KMS-11 (cell line): Measurements from ENCODE around the gene LSG1.
A peak's percentile ranks its signal among the peaks of the same experiment; 100 is the strongest.

Experiments
- H2AFZ ChIP-seq: fragments of 200-600 bp; sonication (generic); 2 replicates; pipeline ENCODE4 v1.6.1; 2016; ENCODE audit warnings: antibody characterized with exemption, mixed run types, low read depth
- H3K27ac ChIP-seq: fragments of 200-600 bp; sonication (generic); 2 replicates; pipeline ENCODE4 v1.6.1; 2016; ENCODE audit warnings: mild to moderate bottlenecking, mixed run types
- H3K27me3 ChIP-seq: fragments of 200-600 bp; sonication (generic); 2 replicates; pipeline ENCODE4 v1.6.1; 2017; ENCODE audit warnings: mild to moderate bottlenecking, low read depth, mixed run types, moderate library complexity; ENCODE audit not compliant: insufficient read depth
- H3K36me3 ChIP-seq: fragments of 200-600 bp; sonication (generic); 2 replicates; pipeline ENCODE4 v1.6.1; 2017; ENCODE audit warnings: mild to moderate bottlenecking, mixed run types; ENCODE audit not compliant: insufficient read depth
- H3K4me1 ChIP-seq: fragments of 200-600 bp; sonication (generic); 2 replicates; pipeline ENCODE4 v1.6.1; 2016; ENCODE audit warnings: mild to moderate bottlenecking, low read depth, mixed run types; ENCODE audit not compliant: poor library complexity, severe bottlenecking
- H3K4me2 ChIP-seq: fragments of 200-600 bp; sonication (generic); 2 replicates; pipeline ENCODE4 v1.7.0; 2016; ENCODE audit warnings: mild to moderate bottlenecking, mixed run types
- H3K4me3 ChIP-seq: fragments of 200-600 bp; sonication (generic); IDR thresholded peaks from 2 replicates; pipeline ENCODE4 v1.6.1; 2017; ENCODE audit warnings: low read depth, low read length, mixed read lengths; ENCODE audit not compliant: insufficient read depth
- H3K79me2 ChIP-seq: fragments of 200-600 bp; sonication (generic); 2 replicates; pipeline ENCODE4 v1.6.1; 2016; ENCODE audit warnings: low read depth, mixed run types; ENCODE audit not compliant: insufficient read depth
- H3K9ac ChIP-seq: fragments of 200-600 bp; sonication (generic); 2 replicates; pipeline ENCODE4 v1.6.1; 2016; ENCODE audit warnings: mild to moderate bottlenecking, mixed run types
- H4K20me1 ChIP-seq: fragments of 200-600 bp; sonication (generic); 2 replicates; pipeline ENCODE4 v1.6.1; 2016; ENCODE audit warnings: mild to moderate bottlenecking, mixed run types; ENCODE audit not compliant: insufficient read depth
- CTCF ChIP-seq: fragments of 200-600 bp; sonication (generic); conservative IDR thresholded peaks from 2 replicates; pipeline ENCODE4 v1.6.1; 2017; ENCODE audit warnings: low read depth, mild to moderate bottlenecking, antibody characterized with exemption, low read length, moderate library complexity, mixed read lengths

LSG1 gene

GRCh38 chr3:194638991-194639605 lies 32.9 kb downstream of the LSG1 start:
- no peak overlapping the region for H2AFZ ChIP-seq
- H3K9ac ChIP-seq, result no peak overlapping the region
- H4K20me1 ChIP-seq, result no peaks in the 10 kb centered on the region
- no peaks in the 10 kb centered on the region for H3K79me2 ChIP-seq
- no peak overlapping the region for H3K27ac ChIP-seq
- H3K4me1 ChIP-seq, result no peaks in the 10 kb centered on the region
- no peak for TF ChIP-seq CTCF
- no peaks in the 10 kb centered on the region for H3K27me3 ChIP-seq
- peaks cover 3% of the 10 kb centered on the region; the same call in 1 of the 2 replicates for H3K36me3 ChIP-seq
- no peak overlapping the region for H3K4me2 ChIP-seq
- no peak overlapping the region for H3K4me3 ChIP-seq

GRCh38 chr3:194637541-194638400 lies 34.2 kb downstream of the LSG1 start:
- no peaks in the 10 kb centered on the region for H3K27me3 ChIP-seq
- no peak overlapping the region for H3K27ac ChIP-seq
- H4K20me1 ChIP-seq, result no peaks in the 10 kb centered on the region
- no peak overlapping the region for H3K9ac ChIP-seq
- TF ChIP-seq CTCF, result no peak
- H3K79me2 ChIP-seq, result no peaks in the 10 kb centered on the region
- H2AFZ ChIP-seq, result no peak overlapping the region
- H3K4me2 ChIP-seq, result no peak overlapping the region
- no peak overlapping the region for H3K4me3 ChIP-seq
- no peaks in the 10 kb centered on the region; the same call in 1 of the 2 replicates for H3K36me3 ChIP-seq
- H3K4me1 ChIP-seq, result no peaks in the 10 kb centered on the region

GRCh38 chr3:194637066-194637465 lies 34.9 kb downstream of the LSG1 start:
- no peaks in the 10 kb centered on the region for H3K4me1 ChIP-seq
- no peaks in the 10 kb centered on the region for H4K20me1 ChIP-seq
- H3K36me3 ChIP-seq, result no peaks in the 10 kb centered on the region; the same call in 1 of the 2 replicates
- H3K27ac ChIP-seq, result no peak overlapping the region
- H2AFZ ChIP-seq, result no peak overlapping the region
- H3K79me2 ChIP-seq, result no peaks in the 10 kb centered on the region
- H3K9ac ChIP-seq, result no peak overlapping the region
- H3K27me3 ChIP-seq, result no peaks in the 10 kb centered on the region
- no peak overlapping the region for H3K4me3 ChIP-seq
- no peak overlapping the region for H3K4me2 ChIP-seq
- TF ChIP-seq CTCF, result no peak

DNA sequence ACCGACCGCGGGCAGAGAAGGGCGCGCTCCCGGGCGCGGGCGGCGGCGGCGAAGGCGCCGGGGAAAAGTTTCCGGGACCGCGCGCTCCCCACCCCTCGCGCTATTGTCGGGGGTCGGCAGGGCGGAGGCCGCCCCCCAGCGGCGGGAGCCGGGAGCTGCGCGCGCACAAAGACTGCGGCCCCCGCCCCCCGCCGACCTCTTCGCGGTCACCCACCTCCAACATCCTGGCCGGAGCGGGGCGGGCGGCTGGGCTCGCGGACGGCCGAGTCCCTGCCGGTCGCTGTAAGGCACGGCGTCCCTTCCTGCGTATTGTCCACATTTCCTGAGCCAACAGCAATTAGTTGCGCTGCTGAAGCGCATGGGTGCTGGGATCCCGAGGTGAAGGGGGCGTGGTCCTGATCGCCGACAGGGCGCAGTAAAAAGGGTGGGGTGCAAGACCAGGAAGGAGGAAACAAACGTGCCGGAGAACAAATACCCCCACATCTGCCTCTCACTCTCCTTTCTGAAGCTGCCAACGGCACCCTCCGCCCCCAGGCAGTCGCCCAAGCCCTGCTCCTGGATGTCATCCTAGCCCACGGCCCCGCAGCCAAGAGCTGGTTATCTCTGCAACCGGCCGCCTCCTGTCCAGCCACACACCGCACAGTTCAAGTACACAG lies 38.5 kb downstream of the LSG1 start, which contains the start of gene TMEM44:
Gene TMEM44 (minus strand): TSS at position 71 of the 656 bp plus-strand sequence. CDS start 204 bp downstream, outside the sequence.
- Histone ChIP-seq H3K36me3 (no peaks in the 10 kb centered on the region), H3K4me2 (peak within 1 kb of the TSS; percentile 75), H3K79me2 (no peaks in the 10 kb centered on the region), H3K27me3 (no peaks in the 10 kb centered on the region), H3K4me3 (peak within 1 kb of the TSS; percentile 53), H3K4me1 (no peaks in the 10 kb centered on the region), H4K20me1 (no peaks in the 10 kb centered on the region), H3K9ac (peak within 1 kb of the TSS; percentile 33; the same call in 1 of the 2 replicates), H3K27ac (no peak within 1 kb of the TSS), H2AFZ (peak within 1 kb of the TSS; percentile 95)
- peak; percentile 54; the same call in 1 of the 2 replicates for TF ChIP-seq CTCF
